ENCODE results near the gene MAP4K4.
A peak's percentile ranks its signal among the peaks of the same experiment; 100 is the strongest.

DNA sequence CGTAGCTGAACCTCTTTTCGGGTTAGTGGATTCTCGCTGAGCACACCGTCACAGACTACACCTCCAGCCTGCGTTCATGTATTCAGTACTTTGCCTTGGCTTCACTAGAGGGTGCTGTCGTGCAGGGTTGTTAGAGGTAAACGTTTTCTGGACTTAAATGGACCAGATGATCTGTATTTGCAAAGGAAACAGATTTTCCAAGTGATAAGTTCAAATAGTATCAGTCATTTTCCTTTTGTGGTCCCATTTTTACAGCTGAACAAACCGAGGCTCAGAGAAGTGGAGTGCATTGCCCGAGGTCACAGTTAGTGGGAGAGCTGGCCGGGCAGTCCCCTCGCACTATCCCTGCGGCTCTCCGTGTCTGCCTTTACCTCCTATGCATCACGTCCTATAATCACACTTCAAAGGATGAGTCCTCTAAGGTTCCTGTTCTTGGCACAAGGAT, 125.9 kb downstream of the MAP4K4 start:
- TF ChIP-seq CTCF (IDR thresholded peaks at IDR 0.05; ENCODE audit: low read length) (peak; percentile 78), EZH2 (optimal IDR thresholded peaks at IDR 0.05; ENCODE audit: low read depth, low read length) (no peak)
